Measurements from ENCODE around the gene ARHGAP45. TPM values are rescaled to one million over a fixed set of nuclear protein-coding genes. Genes with fewer than 3 reads are reported as not detected.

ARHGAP45 gene
- total RNA-seq, 1 experiment from 2014 or later = 45.3 TPM

DNA sequence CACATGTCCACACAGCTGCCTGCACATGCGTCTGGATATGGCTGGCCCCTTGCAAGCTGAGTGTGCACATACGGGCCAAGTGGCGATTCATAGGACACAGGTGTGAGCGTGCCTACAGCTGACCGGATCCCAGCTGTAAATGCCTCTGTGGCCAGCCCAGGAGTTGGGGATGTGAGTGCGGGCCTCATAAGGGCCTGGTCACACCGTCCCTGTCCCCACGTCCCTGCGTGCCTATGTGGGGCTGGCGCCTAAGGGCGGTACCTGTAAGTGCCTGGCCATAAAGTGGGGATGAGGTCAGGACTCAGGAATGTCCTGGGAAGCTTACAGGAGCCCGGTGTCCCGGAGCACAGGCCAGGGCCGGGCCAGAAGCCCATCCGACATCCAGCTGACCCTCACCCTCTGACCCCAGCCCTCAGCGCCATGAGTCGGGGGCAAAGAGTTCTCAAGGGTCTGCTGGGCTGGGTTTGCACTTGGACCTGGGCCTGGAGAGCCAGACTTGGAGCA lies 1.3 kb upstream of the ARHGAP45 start:
- no peaks in the 10 kb centered on the region for H3K9me2 ChIP-seq (replicated peaks; ENCODE audit: low read length)
- H3K4me1 ChIP-seq (ENCODE audit: insufficient read depth, low read length) = peaks cover 18% of the 10 kb centered on the region
- H4K20me1 ChIP-seq (ENCODE audit: low read length) = no peaks in the 10 kb centered on the region
- POLR2A ChIA-PET (ENCODE audit: unreplicated experiment) = interaction anchor here (0.6 kb wide), 2 partner anchors 10 to 82 kb away, joined by 3 to 5 read pairs; partner anchors contain the start of gene WDR18
- no peaks in the 10 kb centered on the region for H3K9me3 ChIP-seq (ENCODE audit: low read length)
- H3K9ac ChIP-seq (ENCODE audit: low read length) = no peak overlapping the region
- TF ChIP-seq, protein P1, sequence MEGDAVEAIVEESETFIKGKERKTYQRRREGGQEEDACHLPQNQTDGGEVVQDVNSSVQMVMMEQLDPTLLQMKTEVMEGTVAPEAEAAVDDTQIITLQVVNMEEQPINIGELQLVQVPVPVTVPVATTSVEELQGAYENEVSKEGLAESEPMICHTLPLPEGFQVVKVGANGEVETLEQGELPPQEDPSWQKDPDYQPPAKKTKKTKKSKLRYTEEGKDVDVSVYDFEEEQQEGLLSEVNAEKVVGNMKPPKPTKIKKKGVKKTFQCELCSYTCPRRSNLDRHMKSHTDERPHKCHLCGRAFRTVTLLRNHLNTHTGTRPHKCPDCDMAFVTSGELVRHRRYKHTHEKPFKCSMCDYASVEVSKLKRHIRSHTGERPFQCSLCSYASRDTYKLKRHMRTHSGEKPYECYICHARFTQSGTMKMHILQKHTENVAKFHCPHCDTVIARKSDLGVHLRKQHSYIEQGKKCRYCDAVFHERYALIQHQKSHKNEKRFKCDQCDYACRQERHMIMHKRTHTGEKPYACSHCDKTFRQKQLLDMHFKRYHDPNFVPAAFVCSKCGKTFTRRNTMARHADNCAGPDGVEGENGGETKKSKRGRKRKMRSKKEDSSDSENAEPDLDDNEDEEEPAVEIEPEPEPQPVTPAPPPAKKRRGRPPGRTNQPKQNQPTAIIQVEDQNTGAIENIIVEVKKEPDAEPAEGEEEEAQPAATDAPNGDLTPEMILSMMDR (conservative IDR thresholded peaks at IDR 0.05; ENCODE audit: low read depth, low read length) = no peak
- no peak for TF ChIP-seq EZH2 (IDR thresholded peaks at IDR 0.05; ENCODE audit: low read length, unreplicated experiment)
- TF ChIP-seq EZH2phosphoT487 (IDR thresholded peaks at IDR 0.05; ENCODE audit: borderline replicate concordance, low read length) = no peak
- CTCF ChIA-PET = no interaction called here
- DNase-seq (peak; percentile 72), ATAC-seq (peak; percentile 68)
- no peaks in the 10 kb centered on the region for H3K36me3 ChIP-seq (ENCODE audit: low read depth, low read length)
- no peaks in the 10 kb centered on the region for H3F3A ChIP-seq (ENCODE audit: low read length, unreplicated experiment)
- 0 out of 2 replicates have a peak, but pooled peaks cover 4% of the 10 kb centered on the region for H3K79me2 ChIP-seq (ENCODE audit: low read length)
- BruUV-seq (replicated peaks) = no TSS peak
- peak overlapping the region; percentile 53 for H3K27ac ChIP-seq (ENCODE audit: low read length)
- H3K4me2 ChIP-seq (ENCODE audit: low read length) = peak overlapping the region; percentile 87
- intact Hi-C loops (cut with micrococcal nuclease) = loop anchor here (5.0 kb wide), 1 partner anchor 37 kb away; the partner anchor contains the start of gene GPX4
- H2AFZ ChIP-seq (ENCODE audit: low read length) = no peak overlapping the region
- H3K4me3 ChIP-seq (ENCODE audit: low read length) = peak overlapping the region; percentile 73; the same call in 1 of the 2 replicates
- no peaks in the 10 kb centered on the region for H3K27me3 ChIP-seq (ENCODE audit: low read length)

DNA sequence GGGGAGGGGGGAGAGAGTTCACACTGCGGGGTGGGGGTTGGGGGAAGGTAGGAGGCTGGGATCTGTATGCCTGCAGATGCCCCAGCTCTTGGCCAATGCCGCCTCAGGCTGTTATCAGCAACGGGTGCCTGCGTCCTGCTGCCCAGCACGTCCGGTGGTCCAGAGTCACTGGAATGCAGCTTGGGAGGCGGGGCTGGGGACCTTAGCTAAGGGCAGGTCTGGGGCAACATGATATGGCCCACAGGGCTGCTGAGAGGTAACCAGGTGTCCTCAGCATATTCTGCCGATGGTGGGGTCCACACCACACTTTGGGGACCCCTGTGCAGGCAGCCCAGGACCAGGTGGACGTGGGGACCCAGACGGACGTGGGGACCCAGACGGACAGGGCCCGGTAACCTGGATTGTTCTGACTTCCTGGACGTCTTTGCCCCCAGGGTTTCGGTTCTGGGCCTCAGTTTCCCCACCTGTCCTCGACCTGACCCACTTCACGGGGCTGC lies 668 bp upstream of the ARHGAP45 start:
- H3K27me3 ChIP-seq (ENCODE audit: low read length) = no peaks in the 10 kb centered on the region
- no peaks in the 10 kb centered on the region for H3K9me3 ChIP-seq (ENCODE audit: low read length)
- peak overlapping the region; percentile 73 for H3K4me3 ChIP-seq (ENCODE audit: low read length)
- peak overlapping the region; percentile 87 for H3K4me2 ChIP-seq (ENCODE audit: low read length)
- CTCF ChIA-PET = no interaction called here
- H3K27ac ChIP-seq (ENCODE audit: low read length) = no peak overlapping the region
- H4K20me1 ChIP-seq (ENCODE audit: low read length) = no peaks in the 10 kb centered on the region
- TF ChIP-seq EZH2phosphoT487 (IDR thresholded peaks at IDR 0.05; ENCODE audit: borderline replicate concordance, low read length) = no peak
- no peak for TF ChIP-seq EZH2 (IDR thresholded peaks at IDR 0.05; ENCODE audit: low read length, unreplicated experiment)
- TF ChIP-seq, protein P1 (conservative IDR thresholded peaks at IDR 0.05; ENCODE audit: low read depth, low read length) = no peak
- no peaks in the 10 kb centered on the region for H3K36me3 ChIP-seq (ENCODE audit: low read depth, low read length)
- intact Hi-C loops (cut with micrococcal nuclease) = loop anchor here (5.0 kb wide), 1 partner anchor 36 kb away; the partner anchor contains the start of gene GPX4
- H2AFZ ChIP-seq (ENCODE audit: low read length) = no peak overlapping the region
- peaks cover 18% of the 10 kb centered on the region for H3K4me1 ChIP-seq (ENCODE audit: insufficient read depth, low read length)
- 0 out of 2 replicates have a peak, but pooled peaks cover 4% of the 10 kb centered on the region for H3K79me2 ChIP-seq (ENCODE audit: low read length)
- ATAC-seq = peak; percentile 11
- no peak overlapping the region; the same call in 1 of the 2 replicates for H3K9ac ChIP-seq (ENCODE audit: low read length)
- no peaks in the 10 kb centered on the region for H3K9me2 ChIP-seq (replicated peaks; ENCODE audit: low read length)
- peak; percentile 57 for DNase-seq
- POLR2A ChIA-PET (ENCODE audit: unreplicated experiment) = no interaction called here
- H3F3A ChIP-seq (ENCODE audit: low read length, unreplicated experiment) = no peaks in the 10 kb centered on the region
- BruUV-seq (replicated peaks) = no TSS peak
